NCI-H1417 (cell line): Measurements from ENCODE around the gene BARX2.

Source experiments
- DNase-seq, 3 experiments: peaks; one replicate each; lab custom pipeline; 2025; lab: John Stamatoyannopoulos, UW

The BARX2 gene

DNA sequence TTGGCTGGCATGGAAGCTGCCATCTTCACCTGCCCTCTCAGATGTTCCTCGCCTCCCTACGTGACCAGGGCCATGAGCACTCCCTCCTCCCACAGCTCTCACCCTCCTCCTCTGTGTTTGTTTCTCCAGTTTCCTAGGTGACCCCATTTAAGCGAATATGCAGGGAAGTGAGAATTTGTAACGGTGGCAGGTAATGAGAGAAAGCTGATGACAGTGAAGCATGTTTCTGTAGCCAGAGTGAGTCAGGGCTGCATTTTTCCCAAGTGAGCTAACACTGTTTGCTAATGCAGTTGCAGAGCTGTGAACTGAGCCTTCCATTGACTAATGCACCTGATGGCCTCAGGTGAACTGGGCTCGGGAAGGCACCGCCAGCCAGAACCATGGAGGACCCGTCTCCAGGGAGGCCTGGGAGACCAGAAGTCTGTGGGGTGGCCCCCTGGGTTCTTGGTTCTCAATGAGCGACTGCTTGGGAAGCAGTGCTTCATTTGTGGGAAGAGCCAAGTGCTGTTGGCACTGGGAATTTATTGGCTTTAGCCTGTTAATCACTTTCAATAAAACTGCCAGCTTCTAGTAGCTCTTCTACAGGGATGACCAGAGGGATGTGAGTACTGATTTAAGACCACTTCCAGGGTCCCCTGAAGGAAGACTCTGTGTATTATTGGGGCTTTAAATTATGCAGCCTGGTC lies 64.5 kb downstream of the BARX2 start:
- DNase-seq = peak in 1 of 3 experiments; percentile 54

DNA sequence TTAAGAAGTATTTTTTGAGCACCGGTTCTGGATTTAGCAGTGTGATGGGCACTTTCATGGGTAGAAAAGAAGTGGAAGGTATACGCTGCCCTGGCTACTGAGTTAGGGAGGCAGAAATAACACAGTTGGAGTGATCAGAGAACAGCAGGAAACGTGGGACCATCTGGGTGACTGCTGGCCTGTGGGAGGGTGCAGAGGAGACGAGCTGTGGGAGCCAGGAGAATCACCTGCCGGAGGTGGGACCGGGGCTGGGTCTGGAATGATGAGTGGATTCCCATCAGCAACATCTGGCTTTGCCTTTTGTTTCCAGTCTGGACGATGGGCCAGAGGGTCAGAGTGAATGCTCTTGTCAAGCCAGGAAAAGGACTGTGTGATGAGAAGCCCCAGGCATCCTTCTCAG lies 66.5 kb downstream of the BARX2 start:
- DNase-seq = no peak

DNA sequence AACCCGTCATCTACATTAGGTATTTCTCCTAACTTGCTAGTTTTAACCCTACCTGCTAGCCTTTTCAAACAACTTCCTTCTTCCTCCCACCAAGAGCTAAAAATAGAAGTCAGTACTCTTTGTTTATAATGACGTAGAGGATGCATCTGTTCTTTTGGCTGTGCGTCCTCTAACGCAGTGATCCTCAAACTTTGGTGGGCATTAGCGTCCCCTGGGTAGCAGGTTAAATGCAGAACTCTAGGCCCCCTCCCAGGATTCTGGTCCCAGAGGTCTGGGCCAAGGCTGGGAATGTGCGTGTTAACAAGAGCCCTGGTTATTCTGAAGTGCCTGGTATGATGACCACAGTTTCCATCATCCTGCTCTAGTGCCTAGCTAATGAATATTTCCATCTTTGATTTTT lies 67.6 kb downstream of the BARX2 start:
- no peak for DNase-seq

DNA sequence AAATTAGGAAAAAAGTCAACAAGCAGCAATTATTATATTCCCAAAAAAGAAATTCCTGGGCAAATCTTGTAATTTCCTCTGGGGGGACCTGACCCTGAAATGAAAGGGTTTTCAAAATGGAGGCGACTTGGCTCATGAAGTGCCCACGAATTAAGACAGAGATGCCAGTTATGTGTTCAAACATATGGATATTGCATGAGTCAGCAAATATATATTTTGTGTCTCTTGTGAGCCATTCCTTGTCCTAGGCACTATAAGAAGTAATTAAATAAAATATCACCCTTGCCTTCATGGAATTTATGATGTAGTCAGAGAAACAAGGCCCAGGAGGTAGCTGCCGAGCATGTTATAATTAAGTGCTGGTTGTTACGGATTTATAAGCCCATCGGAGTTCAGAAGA lies 68.6 kb downstream of the BARX2 start:
- DNase-seq = no peak

DNA sequence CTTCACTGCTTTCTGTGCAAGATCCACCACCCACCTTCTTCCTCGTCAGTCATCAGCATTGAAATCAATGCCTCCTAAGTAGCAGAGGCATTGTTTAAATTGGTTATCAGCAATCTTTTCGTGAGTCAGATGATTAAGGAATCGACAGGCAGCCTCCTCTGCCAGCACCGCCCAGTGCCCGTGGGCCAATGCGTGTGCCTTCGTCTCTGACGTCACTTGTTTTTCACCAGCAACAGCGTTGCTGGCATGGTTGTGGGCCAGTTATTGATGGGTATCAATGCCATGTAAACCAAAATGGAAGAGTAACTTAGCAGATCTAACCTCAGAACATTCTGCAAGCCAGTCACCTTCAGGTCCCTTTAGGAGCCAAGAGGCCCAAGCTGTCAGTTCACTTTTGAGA lies 69.6 kb downstream of the BARX2 start:
- no peak for DNase-seq

- no peak for DNase-seq
Observed at GRCh38 chr11:129446572-129446971, 70.9 kb downstream of the BARX2 start.

DNA sequence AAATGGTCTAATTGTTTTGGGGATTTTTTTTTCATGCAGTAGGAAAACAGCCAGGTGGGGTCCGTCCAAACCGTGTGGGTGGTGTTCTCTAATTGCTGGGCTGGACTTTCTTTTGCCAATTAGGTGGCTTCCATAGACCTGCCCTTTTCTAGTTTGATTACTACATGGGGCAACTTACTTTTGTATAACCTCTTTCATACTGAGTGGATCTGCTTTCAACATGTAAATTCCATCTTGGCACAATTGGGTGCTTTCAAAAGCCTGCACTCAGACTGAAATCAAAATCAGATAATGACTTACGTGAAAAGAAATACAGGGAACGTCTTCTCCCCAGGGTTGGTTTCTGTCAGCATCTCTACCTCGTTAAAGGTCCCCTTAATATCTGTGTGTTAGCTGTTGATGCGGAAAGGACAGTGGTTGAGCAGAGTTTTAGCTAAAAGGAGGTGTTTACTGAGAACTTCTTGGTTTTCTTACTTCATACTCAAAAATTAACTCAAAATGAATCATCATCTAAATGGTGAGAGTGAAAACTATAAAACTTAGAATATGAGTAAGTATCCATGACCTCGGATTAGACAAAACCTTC lies 72.1 kb downstream of the BARX2 start:
- no peak for DNase-seq

GRCh38 chr11:129451524-129451923 lies 75.9 kb downstream of the BARX2 start:
- no peak for DNase-seq

DNA sequence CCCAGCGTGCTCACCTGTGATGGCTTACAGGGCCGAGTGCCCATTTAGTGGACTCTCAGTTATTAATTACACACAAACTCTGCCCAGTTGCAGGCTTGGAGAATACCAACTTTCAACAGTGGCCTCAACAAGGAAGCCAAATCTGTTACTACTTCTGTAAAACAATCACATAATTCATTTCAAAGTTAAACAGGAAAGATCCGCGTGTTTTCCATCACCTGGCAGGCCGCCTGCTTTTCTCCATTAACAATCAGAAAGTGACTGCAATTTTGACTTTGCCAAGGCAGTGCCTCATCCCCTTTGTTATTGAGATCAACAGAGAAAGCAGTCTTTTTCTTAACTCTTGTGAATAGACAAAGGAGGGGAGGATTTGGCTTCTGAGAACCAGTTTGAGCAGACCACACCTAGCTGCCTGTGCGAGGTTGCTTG lies 77.7 kb downstream of the BARX2 start:
- peak in 1 of 3 experiments; percentile 12 for DNase-seq

- DNase-seq = no peak
Observed at GRCh38 chr11:129455101-129455500, 79.5 kb downstream of the BARX2 start.

DNA sequence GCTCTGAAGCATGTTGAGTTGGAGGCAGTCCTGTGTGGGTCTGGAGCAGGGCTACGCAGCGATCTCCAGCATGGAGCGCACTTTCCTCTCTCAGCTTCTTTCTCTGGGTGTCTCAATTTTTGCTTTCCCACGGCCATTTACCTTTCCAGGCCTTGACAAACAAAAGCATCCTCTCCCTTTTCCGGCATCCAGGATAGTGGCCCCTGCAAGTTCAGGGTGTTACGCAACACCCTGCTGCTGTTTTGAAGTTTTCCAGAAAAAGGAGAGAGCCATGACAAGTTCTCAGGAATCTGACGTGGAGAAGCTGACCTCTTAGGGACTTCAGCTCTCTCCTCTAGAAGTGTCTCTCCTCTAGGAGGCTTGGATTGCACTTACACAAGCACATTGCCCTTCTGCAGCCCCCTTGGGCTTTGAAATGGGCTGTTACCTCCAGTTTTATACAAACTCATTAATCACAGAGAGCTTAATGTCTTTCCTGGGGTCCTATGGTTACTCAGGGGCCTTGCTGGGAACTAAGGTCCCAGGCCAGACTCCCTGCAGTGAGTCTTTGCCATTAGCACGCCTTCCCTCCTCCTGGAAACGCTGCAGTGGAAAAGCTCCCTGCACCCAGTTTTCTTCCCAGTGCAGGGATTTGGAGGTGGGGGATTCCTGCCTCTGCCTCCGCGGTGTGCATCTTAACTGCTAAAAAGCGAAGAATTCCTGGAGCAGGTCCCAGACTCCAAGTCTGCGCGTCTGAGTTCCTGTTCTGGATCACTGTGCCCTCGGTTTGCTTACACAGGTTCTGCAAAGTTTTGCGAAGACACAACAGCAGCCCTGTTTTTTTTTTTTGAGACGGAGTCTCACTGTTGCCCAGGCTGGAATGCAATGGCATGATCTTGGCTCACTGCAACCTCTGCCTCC lies 80.4 kb downstream of the BARX2 start:
- no peak for DNase-seq

- DNase-seq = peak; percentile 13 to 73 (median 43)
Observed at GRCh38 chr11:129457321-129457720, 81.7 kb downstream of the BARX2 start.

- DNase-seq = no peak
Observed at GRCh38 chr11:129458278-129458677, 82.6 kb downstream of the BARX2 start.

DNA sequence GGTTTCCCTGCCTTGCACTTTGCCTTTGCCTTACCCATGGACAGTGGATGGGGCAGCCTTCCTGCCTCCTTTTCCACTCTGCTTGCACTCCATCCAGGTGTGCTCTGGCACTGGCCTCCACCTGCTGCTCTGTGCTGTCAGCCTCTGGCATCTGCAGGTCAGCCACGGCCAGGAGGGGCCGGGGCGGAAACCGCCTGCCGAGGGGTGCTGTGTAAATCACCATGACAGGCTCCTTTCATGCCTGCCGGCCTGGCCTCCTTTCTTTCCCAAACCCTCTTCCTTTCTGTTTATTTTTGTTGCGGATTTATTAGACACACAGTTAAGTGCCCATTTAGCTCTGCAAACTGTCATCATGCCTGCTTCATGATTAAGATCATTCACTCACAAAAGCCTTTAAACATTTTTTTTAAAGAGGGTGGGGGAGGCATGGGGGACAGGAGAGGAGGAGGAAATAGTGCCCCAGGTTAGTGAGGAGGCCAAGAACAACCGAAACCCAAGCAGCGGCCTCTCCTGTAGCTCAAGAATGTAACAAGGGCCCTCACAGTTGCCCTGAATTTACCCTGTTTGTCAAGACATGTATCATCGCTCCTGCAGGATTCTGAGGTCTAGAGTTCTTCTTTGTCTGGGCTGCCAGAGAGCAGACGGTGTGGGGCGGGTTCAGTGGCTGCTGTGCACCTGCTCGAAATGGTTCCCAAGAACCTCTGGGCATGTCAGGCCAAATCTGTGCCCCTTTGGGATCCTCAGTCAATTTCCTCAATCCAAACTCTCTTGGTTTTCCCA lies 83.3 kb downstream of the BARX2 start:
- DNase-seq = peak; percentile 85 to 97 (median 87)

DNA sequence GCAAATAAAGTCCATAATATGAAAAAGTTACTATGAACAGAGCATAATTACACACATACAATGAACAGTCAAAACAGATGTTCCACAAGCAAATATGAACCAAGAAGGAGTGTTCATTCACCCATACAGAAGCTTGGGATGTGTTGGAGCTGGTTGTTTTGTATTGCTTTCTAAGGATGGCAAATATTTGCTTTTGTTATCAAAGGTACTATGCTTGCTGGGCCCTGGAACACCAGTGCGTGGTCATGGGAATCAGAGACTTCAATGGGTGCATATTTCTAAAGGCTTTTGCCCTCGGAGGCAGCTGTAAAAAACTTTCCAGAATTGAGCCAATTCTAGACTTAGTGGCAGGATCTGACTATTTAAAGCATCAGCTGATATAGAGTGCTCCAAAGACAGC lies 85.1 kb downstream of the BARX2 start:
- peak in 2 of 3 experiments; percentile 51 to 84 for DNase-seq

DNA sequence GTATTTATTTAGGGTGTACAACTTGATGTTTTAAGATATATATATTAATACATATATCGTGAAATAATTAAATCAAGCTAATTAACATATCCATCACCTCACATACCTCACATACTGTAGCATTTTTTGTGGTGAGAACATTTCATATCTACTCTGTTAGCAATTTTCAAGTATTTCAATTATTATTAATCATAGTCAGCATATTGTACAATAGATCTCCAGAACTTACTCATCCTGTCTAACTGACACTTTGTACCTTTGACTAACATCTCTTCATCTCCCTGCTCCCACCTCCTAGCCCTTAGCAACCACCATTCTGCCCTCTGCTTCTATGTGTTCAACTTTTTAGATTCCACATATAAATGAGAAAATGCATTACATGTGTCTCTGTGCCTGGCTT lies 108.4 kb downstream of the BARX2 start:
- no peak for DNase-seq

- no peak for DNase-seq
Observed at GRCh38 chr11:129489249-129489648, 113.6 kb downstream of the BARX2 start.

- no peak for DNase-seq
Observed at GRCh38 chr11:129490004-129490403, 114.4 kb downstream of the BARX2 start.

- no peak for DNase-seq
Observed at GRCh38 chr11:129493746-129494145, 118.1 kb downstream of the BARX2 start.
